B cell (primary cell): Measurements from ENCODE around the gene RIMBP2. TPM values are rescaled to one million over a fixed set of nuclear protein-coding genes. Genes with fewer than 3 reads are reported as not detected.

Source experiments
- ATAC-seq: fragments of 200-7000 bp; cut with Tn5 transposase; one replicate; pipeline ENCODE4 v1.10.0; 2021; ENCODE audit warnings: low read depth, mild to moderate bottlenecking, moderate number of reproducible peaks, moderate library complexity
- CTCF ChIA-PET: fragments of 350-600 bp; sonication (Branson Sonifier 250); formaldehyde crosslinking; loops from one replicate; lab custom pipeline; 2021; ENCODE audit warnings: antibody characterized with exemption, inconsistent platforms; lab: Charles Lee
- POLR2A ChIA-PET: fragments of 350-600 bp; sonication (Branson Sonifier 250); formaldehyde crosslinking; loops from one replicate; lab custom pipeline; 2021; ENCODE audit warnings: antibody characterized with exemption; lab: Charles Lee
- DNase-seq: peaks from one replicate; pipeline ENCODE4 v3.0.0; 2013
- H2AFZ ChIP-seq: 2 replicates; pipeline ENCODE4 v1.6.1; 2012; ENCODE audit warnings: mild to moderate bottlenecking, low read depth, low read length; ENCODE audit not compliant: insufficient read depth, poor library complexity, severe bottlenecking
- H3K27ac ChIP-seq, 2 donors: 1 replicate in 1 of 2; 2 replicates in 1 of 2; pipeline ENCODE4 v1.5.1; 2012 to 2013; ENCODE audit warnings: low read length in 2 of 2, mild to moderate bottlenecking in 2 of 2, moderate library complexity in 1 of 2
- H3K27me3 ChIP-seq, 4 experiments: fragments of 200-600 bp in 1 of 4; sonication (generic) in 1 of 4; replicated peaks in 1 of 4; 1 replicate in 2 of 4; 2 replicates in 2 of 4; pipeline versions ENCODE4 v1.6.1 to v1.7.0; 2013 to 2016; ENCODE audit warnings: low read length in 3 of 4, mild to moderate bottlenecking in 2 of 4, mixed read lengths in 1 of 4, moderate library complexity in 1 of 4; ENCODE audit not compliant: insufficient read depth in 4 of 4, control insufficient read depth in 3 of 4; ENCODE audit errors: control extremely low read depth in 1 of 4
- H3K36me3 ChIP-seq, 2 experiments: replicated peaks in 1 of 2; 1 replicate in 1 of 2; 2 replicates in 1 of 2; pipeline versions ENCODE4 v1.6.1 to v1.7.1; 2013; ENCODE audit warnings: low read length in 1 of 2; ENCODE audit not compliant: insufficient read depth in 2 of 2, control insufficient read depth in 1 of 2; ENCODE audit errors: control extremely low read depth in 1 of 2, extremely low read depth in 1 of 2
- H3K4me1 ChIP-seq, 2 donors: fragments of 200-600 bp in 1 of 2; sonication (generic) in 1 of 2; 1 replicate in 1 of 2; 2 replicates in 1 of 2; pipeline versions ENCODE4 v1.5.1 to v1.6.1; 2013 to 2017; ENCODE audit warnings: low read length in 2 of 2; ENCODE audit not compliant: control insufficient read depth in 2 of 2, insufficient read depth in 2 of 2
- H3K4me2 ChIP-seq: replicated peaks from 2 replicates; pipeline ENCODE3; 2012; ENCODE audit warnings: mild to moderate bottlenecking, low read depth, low read length; ENCODE audit not compliant: poor library complexity, severe bottlenecking
- H3K4me3 ChIP-seq, 5 experiments: fragments of 200-600 bp in 1 of 5; sonication (generic) in 1 of 5; 1 replicate in 3 of 5; 2 replicates in 2 of 5; pipeline versions ENCODE4 v1.5.1 to v1.7.0; 2011 to 2016; ENCODE audit warnings: low read length in 4 of 5, mild to moderate bottlenecking in 4 of 5, low read depth in 2 of 5, control low read depth in 1 of 5, moderate library complexity in 1 of 5; ENCODE audit not compliant: insufficient read depth in 1 of 5; ENCODE audit errors: control extremely low read depth in 1 of 5, extremely low read depth in 1 of 5
- H3K79me2 ChIP-seq: fragments of 200-600 bp; sonication (generic); one replicate; pipeline ENCODE4 v1.6.0; 2016; ENCODE audit warnings: low read length; ENCODE audit not compliant: control insufficient read depth, insufficient read depth
- H3K9ac ChIP-seq: fragments of 200-600 bp; sonication (generic); 2 replicates; pipeline ENCODE4 v1.6.1; 2017; ENCODE audit warnings: mild to moderate bottlenecking, low read length, moderate library complexity
- H3K9me3 ChIP-seq, 3 donors: one replicate each; pipeline versions ENCODE4 v1.6.1 to v1.7.1; 2013; ENCODE audit warnings: low read length in 2 of 3; ENCODE audit not compliant: control insufficient read depth in 2 of 3, insufficient read depth in 1 of 3; ENCODE audit errors: control extremely low read depth in 1 of 3
- H4K20me1 ChIP-seq: 2 replicates; pipeline ENCODE4 v1.6.0; 2012; ENCODE audit warnings: mild to moderate bottlenecking, low read length; ENCODE audit not compliant: insufficient read depth, control insufficient read depth, poor library complexity, severe bottlenecking
- H3K27ac Mint-ChIP-seq: one replicate; pipeline ENCODE4 v1.8.0; 2021; ENCODE audit warnings: mixed read lengths
- H3K27me3 Mint-ChIP-seq: one replicate; pipeline ENCODE4 v1.8.0; 2021; ENCODE audit warnings: mixed read lengths
- H3K4me1 Mint-ChIP-seq: one replicate; pipeline ENCODE4 v1.8.0; 2021; ENCODE audit warnings: mixed read lengths
- H3K4me3 Mint-ChIP-seq: one replicate; pipeline ENCODE4 v1.8.0; 2021; ENCODE audit warnings: mixed read lengths
- H3K9me3 Mint-ChIP-seq: one replicate; pipeline ENCODE4 v1.8.0; 2022; ENCODE audit warnings: mixed read lengths; ENCODE audit not compliant: insufficient read depth
- EZH2 ChIP-seq: IDR thresholded peaks from 2 replicates; pipeline ENCODE4 v1.6.1; 2012; ENCODE audit warnings: borderline replicate concordance, low read depth, mild to moderate bottlenecking, moderate library complexity, low read length; ENCODE audit not compliant: insufficient read depth, poor library complexity, severe bottlenecking
- WGBS: methylation state at CpG from one replicate; pipeline ENCODE4 v1.1.5; 2013; ENCODE audit warnings: missing lambda C conversion rate; ENCODE audit not compliant: insufficient coverage; 5-methylcytosine and 5-hydroxymethylcytosine counted together
- intact Hi-C: fragments of 100-400 bp; cut with micrococcal nuclease; formaldehyde crosslinking; loops from one replicate; pipeline ENCODE4 v1.10.0; 2022
- polyA plus RNA-seq: library from polyadenylated mRNA; depleted of rRNA; stranded (reverse); fragments of >200 nt; gene quantifications from 2 replicates; pipeline ENCODE4 v1.2.3, GENCODE V29; 2012
- total RNA-seq, 2 donors: library from RNA; stranded (reverse); fragments of 120-200 nt in 1 of 2; gene quantifications; 1 replicate in 1 of 2; 2 replicates in 1 of 2; pipeline versions ENCODE4 v1.2.3 to v1.2.4, GENCODE V29; 2013 to 2022
- TF ChIP-seq, protein P1 (sequence below): fragments of 200-600 bp; IDR thresholded peaks from one replicate; pipeline ENCODE4 v1.8.0; 2022; ENCODE audit warnings: antibody characterized with exemption, mild to moderate bottlenecking

The RIMBP2 gene
- total and polyA plus RNA-seq, 2 donors (not counting 1 experiment from before 2014, with no cell fraction given) = not detected

DNA sequence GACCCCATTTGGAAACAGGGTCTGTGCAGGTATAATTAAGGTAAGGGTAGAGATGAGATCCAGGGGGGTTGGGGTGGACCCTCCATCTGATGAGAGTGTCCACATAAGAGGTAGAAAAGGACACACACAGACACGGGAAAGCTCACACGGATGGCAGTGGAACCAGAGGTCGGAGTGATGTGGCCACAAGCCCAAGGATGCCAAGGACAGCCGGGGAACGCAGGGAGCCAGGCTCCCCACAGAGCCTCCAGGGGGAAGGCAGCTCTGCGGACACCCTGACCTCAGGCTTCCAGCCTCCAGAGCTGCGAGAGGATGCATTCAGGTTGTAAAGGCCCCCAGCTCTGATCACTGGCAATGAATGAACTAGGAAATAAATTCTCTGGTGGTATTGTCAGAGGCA lies 33.0 kb downstream of the RIMBP2 start:
- no peak overlapping the region for H3K27ac Mint-ChIP-seq
- H3K4me1 Mint-ChIP-seq = no peaks in the 10 kb centered on the region
- Histone ChIP-seq H3K27ac (no peak overlapping the region), H3K9me3 (peaks cover 0 to 5% (median 0%) of the 10 kb centered on the region in 3 donors), H3K4me1 (no peaks in the 10 kb centered on the region), H2AFZ (no peak overlapping the region), H3K4me2 (no peak overlapping the region), H3K36me3 (no peaks in the 10 kb centered on the region), H3K4me3 (no peak overlapping the region), H4K20me1 (no peaks in the 10 kb centered on the region), H3K79me2 (no peaks in the 10 kb centered on the region), H3K9ac (no peak overlapping the region), H3K27me3 (peaks cover 0 to 2% (median 0%) of the 10 kb centered on the region in 4 experiments)
- intact Hi-C loops = no loop called here
- no peak for TF ChIP-seq EZH2
- TF ChIP-seq, protein P1, sequence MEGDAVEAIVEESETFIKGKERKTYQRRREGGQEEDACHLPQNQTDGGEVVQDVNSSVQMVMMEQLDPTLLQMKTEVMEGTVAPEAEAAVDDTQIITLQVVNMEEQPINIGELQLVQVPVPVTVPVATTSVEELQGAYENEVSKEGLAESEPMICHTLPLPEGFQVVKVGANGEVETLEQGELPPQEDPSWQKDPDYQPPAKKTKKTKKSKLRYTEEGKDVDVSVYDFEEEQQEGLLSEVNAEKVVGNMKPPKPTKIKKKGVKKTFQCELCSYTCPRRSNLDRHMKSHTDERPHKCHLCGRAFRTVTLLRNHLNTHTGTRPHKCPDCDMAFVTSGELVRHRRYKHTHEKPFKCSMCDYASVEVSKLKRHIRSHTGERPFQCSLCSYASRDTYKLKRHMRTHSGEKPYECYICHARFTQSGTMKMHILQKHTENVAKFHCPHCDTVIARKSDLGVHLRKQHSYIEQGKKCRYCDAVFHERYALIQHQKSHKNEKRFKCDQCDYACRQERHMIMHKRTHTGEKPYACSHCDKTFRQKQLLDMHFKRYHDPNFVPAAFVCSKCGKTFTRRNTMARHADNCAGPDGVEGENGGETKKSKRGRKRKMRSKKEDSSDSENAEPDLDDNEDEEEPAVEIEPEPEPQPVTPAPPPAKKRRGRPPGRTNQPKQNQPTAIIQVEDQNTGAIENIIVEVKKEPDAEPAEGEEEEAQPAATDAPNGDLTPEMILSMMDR = no peak
- H3K27me3 Mint-ChIP-seq = no peaks in the 10 kb centered on the region
- DNase-seq (no peak), ATAC-seq (no peak)
- no peaks in the 10 kb centered on the region for H3K9me3 Mint-ChIP-seq
- no peak overlapping the region for H3K4me3 Mint-ChIP-seq
- CTCF ChIA-PET = no interaction called here
- POLR2A ChIA-PET = no interaction called here
- WGBS = 82% methylated on average over 6 of the region's 7 CpGs

DNA sequence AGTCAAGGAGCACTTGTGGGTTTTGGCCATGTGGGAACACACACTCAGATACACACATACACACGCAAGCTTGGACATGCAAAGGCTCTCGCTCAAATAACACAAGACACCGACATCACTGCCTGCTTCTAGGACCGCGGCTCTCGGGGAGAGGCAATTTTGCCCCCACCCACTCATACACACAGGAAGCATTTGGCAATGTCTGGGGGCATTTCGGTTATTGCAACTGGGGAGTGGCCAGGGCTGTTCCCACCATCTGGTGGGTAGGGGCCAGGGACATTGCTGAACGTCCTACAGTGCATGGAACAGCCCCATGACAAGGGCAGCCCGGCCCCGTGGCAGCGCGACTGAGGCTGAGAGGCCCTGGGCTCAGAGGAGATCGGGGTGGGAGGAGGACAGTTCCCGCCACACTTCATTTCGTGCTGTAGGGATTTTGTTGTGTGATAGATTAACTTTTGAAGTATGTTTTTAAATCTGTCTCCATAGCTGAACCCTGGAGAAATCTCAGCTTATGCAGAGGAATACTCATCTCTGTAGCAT lies 35.6 kb downstream of the RIMBP2 start:
- Mint-ChIP-seq H3K4me1 (no peaks in the 10 kb centered on the region), H3K4me3 (no peak overlapping the region), H3K27ac (no peak overlapping the region), H3K9me3 (no peaks in the 10 kb centered on the region), H3K27me3 (no peaks in the 10 kb centered on the region)
- no peaks in the 10 kb centered on the region for H3K4me1 ChIP-seq
- no peak overlapping the region for H3K9ac ChIP-seq
- ChIA-PET CTCF (no interaction called here), POLR2A (no interaction called here)
- H3K36me3 ChIP-seq = no peaks in the 10 kb centered on the region
- H3K4me3 ChIP-seq = no peak overlapping the region
- DNase-seq (no peak), ATAC-seq (no peak)
- intact Hi-C loops = no loop called here
- no peak overlapping the region for H3K27ac ChIP-seq
- H3K27me3 ChIP-seq = no peaks in the 10 kb centered on the region
- no peak overlapping the region for H3K4me2 ChIP-seq
- TF ChIP-seq, protein P1 = no peak
- 83% methylated on average over 13 of the region's 15 CpGs for WGBS
- H2AFZ ChIP-seq = no peak overlapping the region
- no peaks in the 10 kb centered on the region for H4K20me1 ChIP-seq
- peaks cover 0 to 18% (median 2%) of the 10 kb centered on the region in 3 donors for H3K9me3 ChIP-seq
- no peaks in the 10 kb centered on the region for H3K79me2 ChIP-seq
